GM18526 (cell line): ENCODE data around the gene ZDHHC11.

Source experiments
- POLR2A ChIP-seq: IDR thresholded peaks from 3 replicates; pipeline ENCODE4 v1.6.1; 2011; ENCODE audit not compliant: insufficient read length; ENCODE audit errors: extremely low read depth

The ZDHHC11 gene

GRCh38 chr5:850511-851006, at the start of gene ZDHHC11:
Gene ZDHHC11, minus strand, starts transcription at chr5:850986. Its CDS starts 384 bp downstream, at chr5:850602.
- TF ChIP-seq POLR2A, result no peak

GRCh38 chr5:893711-894110, 42.9 kb upstream of the ZDHHC11 start:
- TF ChIP-seq POLR2A, result no peak

GRCh38 chr5:893137-893506, 42.3 kb upstream of the ZDHHC11 start:
- TF ChIP-seq POLR2A, result no peak

GRCh38 chr5:892394-893136, 41.8 kb upstream of the ZDHHC11 start, which contains the start of the genes BRD9 and TRIP13:
Gene BRD9, minus strand, starts transcription at chr5:892801. Its CDS starts 144 bp downstream, at chr5:892657.
Gene TRIP13, plus strand, starts transcription at chr5:892884. Its CDS starts 115 bp downstream, at chr5:892999.
- TF ChIP-seq POLR2A, result peak; percentile 73

- TF ChIP-seq POLR2A, result no peak
Observed at GRCh38 chr5:891837-892393, 41.1 kb upstream of the ZDHHC11 start.

- no peak for TF ChIP-seq POLR2A
Observed at GRCh38 chr5:891117-891836, 40.5 kb upstream of the ZDHHC11 start.

GRCh38 chr5:889075-889710, 38.4 kb upstream of the ZDHHC11 start:
- TF ChIP-seq POLR2A, result no peak

- TF ChIP-seq POLR2A, result no peak
Observed at GRCh38 chr5:888638-889035, 37.9 kb upstream of the ZDHHC11 start.

- TF ChIP-seq POLR2A, result no peak
Observed at GRCh38 chr5:887947-888637, 37.3 kb upstream of the ZDHHC11 start.

- no peak for TF ChIP-seq POLR2A
Observed at GRCh38 chr5:886716-887325, 36.0 kb upstream of the ZDHHC11 start.

- TF ChIP-seq POLR2A, result no peak
Observed at GRCh38 chr5:886036-886435, 35.2 kb upstream of the ZDHHC11 start.

- no peak for TF ChIP-seq POLR2A
Observed at GRCh38 chr5:885529-885928, 34.7 kb upstream of the ZDHHC11 start.

GRCh38 chr5:885127-885442, 34.3 kb upstream of the ZDHHC11 start:
- no peak for TF ChIP-seq POLR2A

GRCh38 chr5:884345-885126, 33.8 kb upstream of the ZDHHC11 start:
- no peak for TF ChIP-seq POLR2A
